ENCODE results near the gene BRSK2.

Gene BRSK2

GRCh38 chr11:1482581-1483444 is 93.1 kb downstream of the BRSK2 start:
- no peak for DNase-seq (ENCODE audit: low read depth in 2 of 2)

GRCh38 chr11:1483445-1483961 is 93.8 kb downstream of the BRSK2 start:
- no peak for DNase-seq (ENCODE audit: low read depth in 2 of 2)

- DNase-seq (ENCODE audit: low read depth in 2 of 2) = no peak
Measured at GRCh38 chr11:1484061-1484671, 94.4 kb downstream of the BRSK2 start.

- DNase-seq (ENCODE audit: low read depth in 2 of 2) = no peak
Measured at GRCh38 chr11:1484695-1485503, 95.2 kb downstream of the BRSK2 start.

- DNase-seq (ENCODE audit: low read depth in 2 of 2) = no peak
Measured at GRCh38 chr11:1485504-1485885, 95.8 kb downstream of the BRSK2 start.

GRCh38 chr11:1486054-1486825 is 96.5 kb downstream of the BRSK2 start, which contains the start of gene MOB2:
TSS of gene MOB2 (minus strand) at chr11:1486779. CDS start at chr11:1486556, 223 bp downstream.
- DNase-seq (ENCODE audit: low read depth in 2 of 2) = no peak

- no peak for DNase-seq (ENCODE audit: low read depth in 2 of 2)
Measured at GRCh38 chr11:1487091-1487850, 97.5 kb downstream of the BRSK2 start.

- DNase-seq (ENCODE audit: low read depth in 2 of 2) = no peak
Measured at GRCh38 chr11:1487851-1488574, 98.3 kb downstream of the BRSK2 start.

- no peak for DNase-seq (ENCODE audit: low read depth in 2 of 2)
Measured at GRCh38 chr11:1488575-1489180, 98.9 kb downstream of the BRSK2 start.

GRCh38 chr11:1490651-1491050 is 100.9 kb downstream of the BRSK2 start:
- no peak for DNase-seq (ENCODE audit: low read depth in 2 of 2)

- DNase-seq (ENCODE audit: low read depth in 2 of 2) = no peak
Measured at GRCh38 chr11:1491379-1491778, 101.6 kb downstream of the BRSK2 start.

GRCh38 chr11:1493650-1494244 is 104.0 kb downstream of the BRSK2 start:
- DNase-seq (ENCODE audit: low read depth in 2 of 2) = no peak

- no peak for DNase-seq (ENCODE audit: low read depth in 2 of 2)
Measured at GRCh38 chr11:1494650-1495049, 104.9 kb downstream of the BRSK2 start.

- DNase-seq (ENCODE audit: low read depth in 2 of 2) = no peak
Measured at GRCh38 chr11:1496091-1496760, 106.5 kb downstream of the BRSK2 start.

GRCh38 chr11:1496761-1497095 is 107.0 kb downstream of the BRSK2 start:
- DNase-seq (ENCODE audit: low read depth in 2 of 2) = no peak

- DNase-seq (ENCODE audit: low read depth in 2 of 2) = no peak
Measured at GRCh38 chr11:1497600-1497999, 107.9 kb downstream of the BRSK2 start.

GRCh38 chr11:1498262-1498661 is 108.5 kb downstream of the BRSK2 start:
- DNase-seq (ENCODE audit: low read depth in 2 of 2) = no peak

GRCh38 chr11:1499261-1499890 is 109.6 kb downstream of the BRSK2 start:
- DNase-seq (ENCODE audit: low read depth in 2 of 2) = no peak
